PC-3 (cell line): ENCODE measurements around the gene ALDOC. TPM values are rescaled to one million over a fixed set of nuclear protein-coding genes. Genes with fewer than 3 reads are reported as not detected.

Experiments used
- ATAC-seq: fragments of 200-7000 bp; cut with Tn5 transposase; 2 replicates; pipeline ENCODE4 v1.9.1; 2020; ENCODE audit warnings: mild to moderate bottlenecking, moderate library complexity
- BruUV-seq: library from RNA; stranded (reverse); fragments of 400-500 nt; replicated peaks from 2 replicates; lab custom pipeline; 2021; lab: Mats Ljungman, UMichigan
- CTCF ChIA-PET: fragments of 300-600 bp; sonication (Branson Sonifier 250); formaldehyde crosslinking; loops from one replicate; lab custom pipeline; 2022; ENCODE audit warnings: antibody characterized with exemption; lab: Charles Lee
- POLR2A ChIA-PET: fragments of 300-600 bp; sonication (Branson Sonifier 250); formaldehyde crosslinking; loops from one replicate; lab custom pipeline; 2022; ENCODE audit warnings: antibody characterized with exemption; ENCODE audit not compliant: unreplicated experiment; lab: Charles Lee
- DNase-seq: peaks from one replicate; pipeline ENCODE4 v3.0.0-alpha.2; 2015
- H2AFZ ChIP-seq: fragments of 300-600 bp; sonication (generic); 2 replicates; pipeline ENCODE4 v1.6.0; 2016; ENCODE audit warnings: antibody characterized with exemption, low read length
- H3F3A ChIP-seq: fragments of 300-600 bp; sonication (generic); one replicate; pipeline ENCODE4 v1.6.0; 2017; ENCODE audit warnings: antibody characterized with exemption, low read length, control low read depth, mild to moderate bottlenecking; ENCODE audit not compliant: unreplicated experiment
- H3K27ac ChIP-seq: fragments of 300-600 bp; sonication (generic); 2 replicates; pipeline ENCODE4 v1.5.1; 2016; ENCODE audit warnings: mild to moderate bottlenecking, low read length
- H3K27me3 ChIP-seq: fragments of 300-600 bp; sonication (generic); 2 replicates; pipeline ENCODE4 v1.6.1; 2016; ENCODE audit warnings: low read length, mixed read lengths
- H3K36me3 ChIP-seq: fragments of 300-600 bp; sonication (generic); 2 replicates; pipeline ENCODE4 v1.6.1; 2016; ENCODE audit warnings: low read depth, mixed run types, low read length, mixed read lengths
- H3K4me1 ChIP-seq: fragments of 300-600 bp; sonication (generic); 2 replicates; pipeline ENCODE4 v1.5.1; 2016; ENCODE audit warnings: low read length; ENCODE audit not compliant: insufficient read depth
- H3K4me2 ChIP-seq: fragments of 300-600 bp; sonication (generic); 2 replicates; pipeline ENCODE4 v1.6.0; 2016; ENCODE audit warnings: low read length
- H3K4me3 ChIP-seq: fragments of 300-600 bp; sonication (generic); 2 replicates; pipeline ENCODE4 v1.5.1; 2016; ENCODE audit warnings: mild to moderate bottlenecking, low read length, mixed read lengths
- H3K79me2 ChIP-seq: fragments of 300-600 bp; sonication (generic); 2 replicates; pipeline ENCODE4 v1.6.1; 2017; ENCODE audit warnings: low read length, mixed read lengths
- H3K9ac ChIP-seq: fragments of 300-600 bp; sonication (generic); 2 replicates; pipeline ENCODE4 v1.6.0; 2016; ENCODE audit warnings: mild to moderate bottlenecking, low read length
- H3K9me2 ChIP-seq: fragments of 300-600 bp; sonication (generic); replicated peaks from 2 replicates; pipeline ENCODE4 v1.6.1; 2016; ENCODE audit warnings: mixed run types, low read length, mixed read lengths
- H3K9me3 ChIP-seq: fragments of 300-600 bp; sonication (generic); 2 replicates; pipeline ENCODE4 v1.6.1; 2016; ENCODE audit warnings: low read length, mixed read lengths
- H4K20me1 ChIP-seq: fragments of 300-600 bp; sonication (generic); 2 replicates; pipeline ENCODE4 v1.6.1; 2016; ENCODE audit warnings: low read length, mixed read lengths
- EZH2 ChIP-seq: fragments of 300-600 bp; sonication (generic); IDR thresholded peaks from one replicate; pipeline ENCODE4 v1.6.1; 2017; ENCODE audit warnings: antibody characterized with exemption, mild to moderate bottlenecking, low read length; ENCODE audit not compliant: unreplicated experiment
- EZH2phosphoT487 ChIP-seq: fragments of 300-600 bp; sonication (generic); IDR thresholded peaks from 2 replicates; pipeline ENCODE4 v1.6.1; 2018; ENCODE audit warnings: mild to moderate bottlenecking, antibody characterized with exemption, low read length, borderline replicate concordance
- intact Hi-C: fragments of 100-400 bp; cut with micrococcal nuclease; formaldehyde crosslinking; loops from 2 replicates; pipeline ENCODE4 v1.9.0; 2023
- total RNA-seq: library from RNA; depleted of rRNA; stranded (reverse); fragments of >200 nt; gene quantifications from 2 replicates; pipeline ENCODE4 v1.2.3, GENCODE V29; 2014
- TF ChIP-seq, protein P1 (sequence below): fragments of 300-600 bp; sonication (generic); conservative IDR thresholded peaks from 2 replicates; pipeline ENCODE4 v1.5.1; 2017; ENCODE audit warnings: antibody characterized with exemption, low read depth, mild to moderate bottlenecking, low read length

ALDOC gene
- total RNA-seq, 1 experiment from 2014 or later: 42.6 TPM

DNA sequence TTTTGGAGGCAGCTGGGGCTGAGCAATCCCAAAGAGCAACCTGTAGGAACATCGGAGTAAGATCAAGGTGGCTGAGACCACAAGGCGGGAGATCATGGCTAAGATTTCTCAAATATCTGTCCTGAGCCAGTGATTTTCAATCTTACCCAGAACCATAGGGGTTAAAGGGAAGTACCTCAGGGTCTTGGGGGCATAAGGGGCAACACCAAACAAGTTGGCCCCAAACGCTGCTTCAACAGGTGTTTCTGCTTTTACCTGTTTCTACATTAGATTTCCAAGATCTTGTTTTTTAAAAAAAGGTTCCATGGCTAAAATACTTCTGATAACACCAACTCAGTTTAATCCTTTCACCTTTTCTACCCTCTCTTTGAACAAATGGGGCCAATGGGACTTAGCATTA is 21.7 kb downstream of the ALDOC start:
- Histone ChIP-seq H3F3A (no peaks in the 10 kb centered on the region), H3K79me2 (peaks cover 10% of the 10 kb centered on the region; the same call in 1 of the 2 replicates), H4K20me1 (no peaks in the 10 kb centered on the region), H3K9me2 (no peaks in the 10 kb centered on the region), H3K27ac (no peak overlapping the region), H3K4me2 (no peak overlapping the region), H3K9me3 (no peaks in the 10 kb centered on the region), H3K4me1 (0 out of 2 replicates have a peak, but pooled peaks cover 8% of the 10 kb centered on the region), H2AFZ (no peak overlapping the region), H3K4me3 (no peak overlapping the region), H3K9ac (no peak overlapping the region), H3K36me3 (no peaks in the 10 kb centered on the region; the same call in 1 of the 2 replicates), H3K27me3 (no peaks in the 10 kb centered on the region)
- CTCF ChIA-PET: no interaction called here
- TF ChIP-seq EZH2 (no peak), EZH2phosphoT487 (no peak)
- TF ChIP-seq, protein P1, sequence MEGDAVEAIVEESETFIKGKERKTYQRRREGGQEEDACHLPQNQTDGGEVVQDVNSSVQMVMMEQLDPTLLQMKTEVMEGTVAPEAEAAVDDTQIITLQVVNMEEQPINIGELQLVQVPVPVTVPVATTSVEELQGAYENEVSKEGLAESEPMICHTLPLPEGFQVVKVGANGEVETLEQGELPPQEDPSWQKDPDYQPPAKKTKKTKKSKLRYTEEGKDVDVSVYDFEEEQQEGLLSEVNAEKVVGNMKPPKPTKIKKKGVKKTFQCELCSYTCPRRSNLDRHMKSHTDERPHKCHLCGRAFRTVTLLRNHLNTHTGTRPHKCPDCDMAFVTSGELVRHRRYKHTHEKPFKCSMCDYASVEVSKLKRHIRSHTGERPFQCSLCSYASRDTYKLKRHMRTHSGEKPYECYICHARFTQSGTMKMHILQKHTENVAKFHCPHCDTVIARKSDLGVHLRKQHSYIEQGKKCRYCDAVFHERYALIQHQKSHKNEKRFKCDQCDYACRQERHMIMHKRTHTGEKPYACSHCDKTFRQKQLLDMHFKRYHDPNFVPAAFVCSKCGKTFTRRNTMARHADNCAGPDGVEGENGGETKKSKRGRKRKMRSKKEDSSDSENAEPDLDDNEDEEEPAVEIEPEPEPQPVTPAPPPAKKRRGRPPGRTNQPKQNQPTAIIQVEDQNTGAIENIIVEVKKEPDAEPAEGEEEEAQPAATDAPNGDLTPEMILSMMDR: no peak
- ATAC-seq: no peak
- DNase-seq: no peak
- intact Hi-C loops: no loop called here
- no TSS peak for BruUV-seq
- POLR2A ChIA-PET: no interaction called here

DNA sequence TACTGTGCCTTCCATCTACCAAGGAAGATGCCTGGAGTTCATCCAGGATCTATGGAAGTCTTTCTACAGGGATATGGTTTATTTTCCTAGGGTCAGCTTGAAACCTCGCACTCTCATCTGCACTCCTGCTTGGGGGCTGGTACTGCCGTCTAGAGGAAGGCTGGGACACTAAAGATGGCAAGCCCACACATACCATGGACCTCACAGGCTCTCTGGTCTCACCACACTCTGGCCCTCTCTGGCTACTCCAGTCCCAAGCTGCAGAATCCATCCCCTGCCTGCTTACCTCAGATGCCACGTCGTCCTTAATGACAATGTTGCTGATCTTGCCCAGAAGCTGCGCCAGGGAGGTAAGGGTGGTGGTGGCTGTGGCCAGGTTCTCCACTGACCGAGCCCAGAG is 22.1 kb downstream of the ALDOC start:
- intact Hi-C loops: no loop called here
- BruUV-seq: no TSS peak
- CTCF ChIA-PET: no interaction called here

More for the DNA sequence above, 22.1 kb downstream of the ALDOC start:
- Histone ChIP-seq H3K27ac (no peak overlapping the region), H2AFZ (no peak overlapping the region), H3F3A (no peaks in the 10 kb centered on the region), H3K27me3 (no peaks in the 10 kb centered on the region), H3K4me1 (0 out of 2 replicates have a peak, but pooled peaks cover 8% of the 10 kb centered on the region), H3K4me3 (no peak overlapping the region), H3K36me3 (no peaks in the 10 kb centered on the region; the same call in 1 of the 2 replicates), H3K9ac (no peak overlapping the region), H3K9me3 (no peaks in the 10 kb centered on the region), H4K20me1 (no peaks in the 10 kb centered on the region), H3K4me2 (no peak overlapping the region), H3K9me2 (no peaks in the 10 kb centered on the region), H3K79me2 (peaks cover 10% of the 10 kb centered on the region; the same call in 1 of the 2 replicates)
- POLR2A ChIA-PET: no interaction called here
- no peak for DNase-seq
- no peak for ATAC-seq
- TF ChIP-seq EZH2phosphoT487 (no peak), EZH2 (no peak)
- TF ChIP-seq, protein P1: no peak
